HG03378 (cell line): ENCODE measurements around the gene TRIM45.
A peak's percentile ranks its signal among the peaks of the same experiment; 100 is the strongest.

Experiments used
- ATAC-seq: cut with Tn5 transposase; IDR thresholded peaks from one replicate; pipeline ENCODE4 v1.9.1; 2021; ENCODE audit warnings: mild to moderate bottlenecking, moderate library complexity; ENCODE audit not compliant: unreplicated experiment

The TRIM45 gene

DNA sequence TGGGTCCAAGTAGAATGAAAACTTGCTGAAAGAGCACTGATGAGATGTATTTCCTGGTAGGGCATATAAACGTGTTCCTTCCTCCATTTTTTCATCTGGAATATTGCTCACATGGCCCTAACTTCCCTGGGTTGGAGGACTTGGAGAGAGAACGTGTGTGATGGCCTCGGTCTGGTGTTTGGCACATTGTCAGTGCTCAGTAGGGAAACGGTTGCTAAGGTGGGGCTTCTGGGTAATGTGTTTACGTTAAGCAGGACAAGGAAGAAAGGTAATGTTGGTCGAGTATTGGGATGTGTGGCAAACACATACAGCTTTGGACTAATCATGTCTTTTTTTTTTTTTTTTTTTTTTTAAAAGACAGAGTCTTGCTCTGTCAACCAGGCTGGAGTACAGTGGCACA is 55.2 kb downstream of the TRIM45 start:
- ATAC-seq = no peak

DNA sequence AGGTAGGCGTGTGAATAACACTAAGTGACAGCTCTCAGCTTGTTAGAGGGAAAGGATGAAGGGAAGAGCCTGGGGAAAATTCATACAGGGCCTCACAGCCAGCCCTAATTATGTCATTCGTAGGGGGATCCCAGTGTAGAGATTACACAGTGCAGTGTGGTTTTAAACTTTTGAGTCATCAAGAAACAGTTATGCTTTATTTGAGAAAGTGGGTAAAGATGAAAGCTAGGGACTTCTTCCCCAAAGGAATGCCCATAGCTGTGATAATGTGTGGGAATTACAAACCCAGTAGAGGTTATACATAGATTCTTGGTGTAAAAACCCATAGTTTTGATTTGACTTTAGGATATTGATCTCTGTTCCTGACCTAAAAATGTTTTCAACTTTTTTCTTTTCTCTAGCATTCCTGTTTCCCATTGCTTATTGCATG is 59.5 kb downstream of the TRIM45 start:
- peak; percentile 42 for ATAC-seq
